Endodermal cell (in vitro differentiated cells): ENCODE results near the gene LIPC. TPM values are rescaled to one million over a fixed set of nuclear protein-coding genes. Genes with fewer than 3 reads are reported as not detected.

Experiments used
- DNase-seq: peaks from one replicate; pipeline ENCODE4 v3.0.0-alpha.2; 2017
- H3K27ac ChIP-seq: 2 replicates; pipeline ENCODE4 v1.5.1; 2013; ENCODE audit warnings: mild to moderate bottlenecking, low read depth, low read length, moderate library complexity
- H3K27me3 ChIP-seq: 2 replicates; pipeline ENCODE4 v1.6.1; 2013; ENCODE audit warnings: mild to moderate bottlenecking, low read length, moderate library complexity; ENCODE audit not compliant: insufficient read depth, control insufficient read depth, poor library complexity, severe bottlenecking
- H3K36me3 ChIP-seq: 2 replicates; pipeline ENCODE4 v1.7.0; 2013; ENCODE audit warnings: mild to moderate bottlenecking, low read length, moderate library complexity; ENCODE audit not compliant: control insufficient read depth, insufficient read depth
- H3K4me1 ChIP-seq: one replicate; pipeline ENCODE4 v1.7.0; 2013; ENCODE audit warnings: low read length; ENCODE audit not compliant: control insufficient read depth, insufficient read depth
- H3K4me3 ChIP-seq: 2 replicates; pipeline ENCODE4 v1.5.1; 2013; ENCODE audit warnings: mild to moderate bottlenecking, low read length, moderate library complexity
- H3K9ac ChIP-seq: 2 replicates; pipeline ENCODE4 v1.6.1; 2013; ENCODE audit warnings: mild to moderate bottlenecking, low read length, moderate library complexity; ENCODE audit not compliant: poor library complexity, severe bottlenecking; ENCODE audit errors: extremely low read depth
- H3K9me3 ChIP-seq: 2 replicates; pipeline ENCODE4 v1.6.1; 2013; ENCODE audit warnings: mild to moderate bottlenecking, low read length, moderate library complexity; ENCODE audit not compliant: control insufficient read depth
- H3K27ac Mint-ChIP-seq: 2 replicates; pipeline ENCODE4 v1.8.0; 2020; ENCODE audit warnings: mixed read lengths
- H3K27me3 Mint-ChIP-seq: 2 replicates; pipeline ENCODE4 v1.8.0; 2021; ENCODE audit warnings: mild to moderate bottlenecking, mixed read lengths; ENCODE audit not compliant: insufficient read depth
- H3K36me3 Mint-ChIP-seq: 2 replicates; pipeline ENCODE4 v1.8.0; 2020; ENCODE audit warnings: low read depth, mixed read lengths
- H3K4me1 Mint-ChIP-seq: 2 replicates; pipeline ENCODE4 v1.8.0; 2020; ENCODE audit warnings: mixed read lengths
- H3K4me3 Mint-ChIP-seq: 2 replicates; pipeline ENCODE4 v1.8.0; 2020; ENCODE audit warnings: mild to moderate bottlenecking, moderate library complexity, mixed read lengths
- H3K9me3 Mint-ChIP-seq: 2 replicates; pipeline ENCODE4 v1.8.0; 2020; ENCODE audit warnings: mild to moderate bottlenecking, mixed read lengths
- WGBS, 2 experiments: methylation state at CpG; one replicate each; pipeline versions ENCODE4 v1.1.5 to v1.1.7; 2013; ENCODE audit warnings: missing lambda C conversion rate in 2 of 2, mixed read lengths in 1 of 2; ENCODE audit not compliant: insufficient coverage in 1 of 2, insufficient read length in 1 of 2; 5-methylcytosine and 5-hydroxymethylcytosine counted together
- total RNA-seq, 2 donors: library from RNA; stranded (reverse); fragmentation: NEBNext Ultra II Directional in 1 of 2; extraction: Animal tissue kit (Norgen Biotek cat#: 25700) in 1 of 2; gene quantifications; 2 replicates in 1 of 2; 3 replicates in 1 of 2; pipeline ENCODE4 v1.2.1, GENCODE V29; 2021
- TF ChIP-seq, protein P1 (sequence below): fragments of 200-600 bp; sonication (generic); conservative IDR thresholded peaks from 2 replicates; pipeline ENCODE4 v1.5.0; 2021; ENCODE audit warnings: antibody characterized with exemption, mild to moderate bottlenecking

LIPC gene
- total RNA-seq, 2 donors from 2014 or later, result not detected

DNA sequence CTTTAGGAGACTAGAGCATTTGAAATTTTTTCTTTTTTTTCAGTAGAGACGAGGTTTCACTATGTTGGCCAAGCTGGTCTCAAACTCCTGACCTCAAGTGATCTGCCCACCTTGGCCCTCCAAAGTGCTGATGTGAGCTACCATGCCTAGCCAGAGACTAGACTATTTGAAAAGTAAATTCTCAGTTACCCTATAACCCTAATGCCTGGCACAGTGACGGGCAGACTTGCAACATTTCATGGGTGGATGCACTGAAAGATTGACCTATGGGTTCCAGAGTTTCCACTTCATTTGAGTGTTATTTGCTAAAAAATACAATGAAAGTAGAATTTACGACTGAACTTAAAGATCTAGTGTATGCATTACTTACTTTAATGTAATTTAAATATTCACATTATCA is 45.7 kb upstream of the LIPC start:
- WGBS, 2 experiments, result 88% methylated on average over 2 of the region's 3 CpGs; no CpG with 5 or more reads in 1 of the 2 experiments
- no peak overlapping the region for H3K27ac Mint-ChIP-seq
- TF ChIP-seq, protein P1, sequence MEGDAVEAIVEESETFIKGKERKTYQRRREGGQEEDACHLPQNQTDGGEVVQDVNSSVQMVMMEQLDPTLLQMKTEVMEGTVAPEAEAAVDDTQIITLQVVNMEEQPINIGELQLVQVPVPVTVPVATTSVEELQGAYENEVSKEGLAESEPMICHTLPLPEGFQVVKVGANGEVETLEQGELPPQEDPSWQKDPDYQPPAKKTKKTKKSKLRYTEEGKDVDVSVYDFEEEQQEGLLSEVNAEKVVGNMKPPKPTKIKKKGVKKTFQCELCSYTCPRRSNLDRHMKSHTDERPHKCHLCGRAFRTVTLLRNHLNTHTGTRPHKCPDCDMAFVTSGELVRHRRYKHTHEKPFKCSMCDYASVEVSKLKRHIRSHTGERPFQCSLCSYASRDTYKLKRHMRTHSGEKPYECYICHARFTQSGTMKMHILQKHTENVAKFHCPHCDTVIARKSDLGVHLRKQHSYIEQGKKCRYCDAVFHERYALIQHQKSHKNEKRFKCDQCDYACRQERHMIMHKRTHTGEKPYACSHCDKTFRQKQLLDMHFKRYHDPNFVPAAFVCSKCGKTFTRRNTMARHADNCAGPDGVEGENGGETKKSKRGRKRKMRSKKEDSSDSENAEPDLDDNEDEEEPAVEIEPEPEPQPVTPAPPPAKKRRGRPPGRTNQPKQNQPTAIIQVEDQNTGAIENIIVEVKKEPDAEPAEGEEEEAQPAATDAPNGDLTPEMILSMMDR, result no peak
- H3K9me3 ChIP-seq, result no peaks in the 10 kb centered on the region
- H3K4me1 Mint-ChIP-seq, result peaks cover 7% of the 10 kb centered on the region
- H3K27ac ChIP-seq, result no peak overlapping the region
- no peaks in the 10 kb centered on the region for H3K4me1 ChIP-seq
- H3K4me3 Mint-ChIP-seq, result no peak overlapping the region
- no peaks in the 10 kb centered on the region for H3K27me3 ChIP-seq
- no peaks in the 10 kb centered on the region for H3K27me3 Mint-ChIP-seq
- no peaks in the 10 kb centered on the region for H3K36me3 Mint-ChIP-seq
- no peak overlapping the region for H3K4me3 ChIP-seq
- no peak for DNase-seq
- no peak overlapping the region for H3K9ac ChIP-seq
- H3K36me3 ChIP-seq, result no peaks in the 10 kb centered on the region
- H3K9me3 Mint-ChIP-seq, result no peaks in the 10 kb centered on the region

DNA sequence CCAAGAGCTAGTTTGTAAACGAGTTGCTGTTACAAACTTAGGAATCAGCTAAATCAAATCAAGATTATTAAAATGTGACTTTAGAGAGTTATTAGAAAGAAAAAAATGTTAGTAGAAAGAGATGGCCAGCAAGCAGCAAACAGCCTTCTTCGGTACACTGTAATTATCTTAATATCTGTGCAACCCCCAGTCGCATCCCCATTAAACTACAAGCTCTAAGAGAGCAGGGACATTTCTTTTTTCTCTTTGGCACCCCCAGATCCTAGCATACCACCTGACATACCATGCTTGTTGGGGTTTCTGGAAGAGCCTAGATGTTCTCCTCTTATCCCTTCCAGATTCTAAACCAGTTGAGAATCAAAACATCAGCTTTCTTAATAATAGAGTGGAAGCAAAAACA is 45.1 kb upstream of the LIPC start:
- Histone ChIP-seq H3K36me3 (no peaks in the 10 kb centered on the region), H3K27me3 (no peaks in the 10 kb centered on the region), H3K27ac (no peak overlapping the region), H3K9ac (no peak overlapping the region), H3K4me3 (no peak overlapping the region), H3K9me3 (no peaks in the 10 kb centered on the region), H3K4me1 (no peaks in the 10 kb centered on the region)
- Mint-ChIP-seq H3K27ac (no peak overlapping the region), H3K27me3 (no peaks in the 10 kb centered on the region), H3K4me1 (peaks cover 7% of the 10 kb centered on the region), H3K4me3 (no peak overlapping the region), H3K36me3 (no peaks in the 10 kb centered on the region), H3K9me3 (no peaks in the 10 kb centered on the region)
- 96% methylated on average over 3 of the region's 3 CpGs; no CpG with 5 or more reads in 1 of the 2 experiments for WGBS, 2 experiments
- TF ChIP-seq, protein P1, result no peak
- DNase-seq, result no peak

DNA sequence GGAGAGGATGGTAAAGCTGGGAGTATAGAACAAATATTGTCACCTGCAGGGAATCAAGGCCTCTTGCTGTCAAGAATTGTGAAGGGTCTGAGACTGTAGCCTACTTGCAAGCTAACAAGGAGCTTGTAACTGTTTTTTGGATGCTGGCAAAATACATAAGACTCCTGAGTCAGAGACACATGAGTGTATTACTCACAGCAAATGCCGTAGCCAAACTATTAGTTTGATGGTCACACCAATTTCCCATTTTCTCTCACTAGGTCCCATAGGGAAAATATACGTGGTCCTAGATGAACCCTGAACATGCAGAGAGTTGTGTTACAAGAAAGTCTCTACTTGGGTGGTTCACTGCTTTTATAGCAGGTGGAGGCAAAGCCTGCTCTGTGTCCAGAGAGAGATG is 44.7 kb upstream of the LIPC start:
- no peaks in the 10 kb centered on the region for H3K36me3 ChIP-seq
- no peak overlapping the region for H3K4me3 ChIP-seq
- Mint-ChIP-seq H3K4me1 (peaks cover 7% of the 10 kb centered on the region), H3K9me3 (no peaks in the 10 kb centered on the region), H3K27ac (no peak overlapping the region), H3K27me3 (no peaks in the 10 kb centered on the region), H3K4me3 (no peak overlapping the region), H3K36me3 (no peaks in the 10 kb centered on the region)
- H3K9me3 ChIP-seq, result no peaks in the 10 kb centered on the region
- TF ChIP-seq, protein P1, result no peak
- H3K27ac ChIP-seq, result no peak overlapping the region
- H3K4me1 ChIP-seq, result no peaks in the 10 kb centered on the region
- no peaks in the 10 kb centered on the region for H3K27me3 ChIP-seq
- no peak overlapping the region for H3K9ac ChIP-seq
- WGBS, 2 experiments, result 83 to 100% methylated on average over 2 of the region's 2 CpGs
- no peak for DNase-seq
